HepG2 (cell line): Measurements from ENCODE around the gene TSKU. TPM values are rescaled to one million over a fixed set of nuclear protein-coding genes. Genes with fewer than 3 reads are reported as not detected.

Source experiments
- AGO1 ChIP-seq: fragments of 200-400 bp; formaldehyde crosslinking; IDR thresholded peaks from 2 replicates; pipeline ENCODE4 v1.6.1; 2017; ENCODE audit warnings: mild to moderate bottlenecking, low read depth, low read length, moderate library complexity; ENCODE audit not compliant: poor library complexity, severe bottlenecking
- BRD4 ChIP-seq: sonication (generic); formaldehyde crosslinking; IDR thresholded peaks from 2 replicates; pipeline ENCODE4 v1.4.0; 2020; ENCODE audit warnings: missing genetic modification reagents
- CBFB ChIP-seq: sonication (generic); formaldehyde crosslinking; IDR thresholded peaks from 2 replicates; pipeline ENCODE4 v1.4.0; 2020; ENCODE audit warnings: missing genetic modification reagents
- DNMT1 ChIP-seq: sonication (generic); formaldehyde crosslinking; IDR thresholded peaks from 2 replicates; pipeline ENCODE4 v1.5.1; 2020; ENCODE audit warnings: mild to moderate bottlenecking, missing genetic modification reagents
- EEA1 ChIP-seq: sonication (generic); formaldehyde crosslinking; IDR thresholded peaks from 2 replicates; pipeline ENCODE4 v1.5.1; 2020; ENCODE audit warnings: mild to moderate bottlenecking, missing genetic modification reagents, borderline replicate concordance
- GATAD1 ChIP-seq: IDR thresholded peaks from 2 replicates; pipeline ENCODE4 v1.6.1; 2016; ENCODE audit warnings: missing genetic modification reagents, missing compliant biosample characterization
- HNRNPUL1 ChIP-seq: fragments of 200-400 bp; formaldehyde crosslinking; IDR thresholded peaks from 2 replicates; pipeline ENCODE4 v1.6.1; 2017; ENCODE audit warnings: low read depth, mild to moderate bottlenecking, low read length, moderate library complexity
- HOXA3 ChIP-seq: sonication (generic); formaldehyde crosslinking; IDR thresholded peaks from 2 replicates; pipeline ENCODE4 v1.5.0; 2020; ENCODE audit warnings: missing genetic modification reagents
- MEIS2 ChIP-seq: sonication (generic); formaldehyde crosslinking; IDR thresholded peaks from 2 replicates; pipeline ENCODE4 v1.9.0; 2021; ENCODE audit warnings: mild to moderate bottlenecking, missing genetic modification reagents
- NFIC ChIP-seq: IDR thresholded peaks from 2 replicates; pipeline ENCODE4 v1.6.1; 2012; ENCODE audit warnings: mild to moderate bottlenecking, low read length, inconsistent platforms
- POGZ ChIP-seq: sonication (generic); formaldehyde crosslinking; IDR thresholded peaks from 2 replicates; pipeline ENCODE4 v1.4.0; 2020; ENCODE audit warnings: mild to moderate bottlenecking, missing genetic modification reagents
- POLR2A ChIP-seq, 2 experiments: IDR thresholded peaks; 2 replicates each; pipeline ENCODE4 v1.6.1; 2011; ENCODE audit warnings: low read depth in 2 of 2, low read length in 2 of 2, mild to moderate bottlenecking in 1 of 2, moderate library complexity in 1 of 2; ENCODE audit not compliant: insufficient read depth in 1 of 2
- SIX1 ChIP-seq: sonication (generic); formaldehyde crosslinking; IDR thresholded peaks from 2 replicates; pipeline ENCODE4 v1.4.0; 2020; ENCODE audit warnings: missing genetic modification reagents, borderline replicate concordance
- SMYD3 ChIP-seq: sonication (generic); formaldehyde crosslinking; IDR thresholded peaks from 2 replicates; pipeline ENCODE4 v1.8.1; 2023; ENCODE audit warnings: mild to moderate bottlenecking, missing genetic modification reagents
- TAF1 ChIP-seq: sonication (generic); formaldehyde crosslinking; IDR thresholded peaks from 2 replicates; pipeline ENCODE4 v1.4.0; 2020; ENCODE audit warnings: missing genetic modification reagents
- ZC3H13 ChIP-seq: sonication (generic); formaldehyde crosslinking; IDR thresholded peaks from 2 replicates; pipeline ENCODE4 v1.8.1; 2023; ENCODE audit warnings: mild to moderate bottlenecking, missing genetic modification reagents, moderate library complexity
- ZMAT3 ChIP-seq: sonication (generic); formaldehyde crosslinking; conservative IDR thresholded peaks from 2 replicates; pipeline ENCODE4 v1.7.0; 2021; ENCODE audit warnings: missing genetic modification reagents
- ZNF101 ChIP-seq: sonication (generic); formaldehyde crosslinking; IDR thresholded peaks from 2 replicates; pipeline ENCODE4 v1.4.0; 2020; ENCODE audit warnings: mild to moderate bottlenecking, low read depth, missing genetic modification reagents, borderline replicate concordance
- ZNF253 ChIP-seq: sonication (generic); formaldehyde crosslinking; IDR thresholded peaks from 2 replicates; pipeline ENCODE4 v1.8.0; 2022; ENCODE audit warnings: mild to moderate bottlenecking, missing genetic modification reagents, borderline replicate concordance
- ZNF740 ChIP-seq: sonication (generic); formaldehyde crosslinking; IDR thresholded peaks from 2 replicates; pipeline ENCODE4 v1.4.0; 2020; ENCODE audit warnings: missing genetic modification reagents
- ZNF747 ChIP-seq: sonication (generic); formaldehyde crosslinking; IDR thresholded peaks from 2 replicates; pipeline ENCODE4 v1.8.1; 2023; ENCODE audit warnings: missing genetic modification reagents, mild to moderate bottlenecking, borderline replicate concordance
- polyA plus RNA-seq, 8 experiments: library from polyadenylated mRNA; depleted of rRNA in 3 of 8; stranded (reverse) in 7 of 8; unstranded in 1 of 8; fragments of >200 nt; fragmentation: Illumina TruSeq in 4 of 8; extraction: Trizol in 4 of 8; gene quantifications; 2 replicates each; pipeline versions ENCODE4 v1.2.1 to v1.2.3, GENCODE V29; 2011 to 2016; ENCODE audit warnings: low read depth in 4 of 8, missing spikeins in 1 of 8, mixed read lengths in 1 of 8; ENCODE audit not compliant: insufficient read depth in 1 of 8
- total RNA-seq, 5 experiments: library from RNA; depleted of rRNA; stranded (reverse); fragments of >200 nt; fragmentation: Illumina TruSeq; extraction: Trizol; gene quantifications; 2 replicates each; pipeline ENCODE4 v1.2.3, GENCODE V29; 2016; ENCODE audit warnings: low read depth in 1 of 5
- TF ChIP-seq, protein P1 (sequence below): sonication (generic); formaldehyde crosslinking; IDR thresholded peaks from 2 replicates; pipeline ENCODE4 v1.4.0; 2020; ENCODE audit warnings: missing genetic modification reagents
- TF ChIP-seq, protein P2 (sequence below): sonication (generic); formaldehyde crosslinking; IDR thresholded peaks from 2 replicates; pipeline ENCODE4 v1.4.0; 2020; ENCODE audit warnings: missing genetic modification reagents
- TF ChIP-seq, protein P3 (sequence below): sonication (generic); formaldehyde crosslinking; IDR thresholded peaks from 2 replicates; pipeline ENCODE4 v1.5.0; 2020; ENCODE audit warnings: missing genetic modification reagents, mild to moderate bottlenecking, borderline replicate concordance

TSKU gene
- total and polyA plus RNA-seq, 2 of the 13 experiments (the other 11 are each of a cell fraction or from before 2014, with no cell fraction given): 20.3 to 21.4 TPM

- TF ChIP-seq EEA1 (CRISPR knock-in tag) (no peak), SMYD3 (CRISPR knock-in tag) (no peak), AGO1 (no peak), CBFB (no peak), ZNF740 (no peak), ZNF101 (CRISPR knock-in tag) (no peak), BRD4 (CRISPR knock-in tag) (0 out of 2 replicates have a peak, but pooled peaks have one; percentile 65), DNMT1 (CRISPR knock-in tag) (no peak; the same call in 1 of the 2 replicates), ZNF747 (CRISPR knock-in tag) (no peak), HNRNPUL1 (no peak), GATAD1 (no peak), NFIC (no peak), SIX1 (CRISPR knock-in tag) (no peak), ZNF253 (CRISPR knock-in tag) (no peak), POGZ (CRISPR knock-in tag) (no peak), ZC3H13 (CRISPR knock-in tag) (no peak), POLR2A (IDR thresholded peaks at IDR 0.05; ENCODE audit: insufficient read depth in 1 of 2, low read depth in 2 of 2, low read length in 2 of 2) (peak; percentile 42 to 60; a peak in 3 of 4 replicates), HOXA3 (peak; percentile 74), ZMAT3 (CRISPR knock-in tag) (no peak), MEIS2 (CRISPR knock-in tag) (no peak), TAF1 (peak; percentile 35; the same call in 1 of the 2 replicates)
- TF ChIP-seq, protein P1, sequence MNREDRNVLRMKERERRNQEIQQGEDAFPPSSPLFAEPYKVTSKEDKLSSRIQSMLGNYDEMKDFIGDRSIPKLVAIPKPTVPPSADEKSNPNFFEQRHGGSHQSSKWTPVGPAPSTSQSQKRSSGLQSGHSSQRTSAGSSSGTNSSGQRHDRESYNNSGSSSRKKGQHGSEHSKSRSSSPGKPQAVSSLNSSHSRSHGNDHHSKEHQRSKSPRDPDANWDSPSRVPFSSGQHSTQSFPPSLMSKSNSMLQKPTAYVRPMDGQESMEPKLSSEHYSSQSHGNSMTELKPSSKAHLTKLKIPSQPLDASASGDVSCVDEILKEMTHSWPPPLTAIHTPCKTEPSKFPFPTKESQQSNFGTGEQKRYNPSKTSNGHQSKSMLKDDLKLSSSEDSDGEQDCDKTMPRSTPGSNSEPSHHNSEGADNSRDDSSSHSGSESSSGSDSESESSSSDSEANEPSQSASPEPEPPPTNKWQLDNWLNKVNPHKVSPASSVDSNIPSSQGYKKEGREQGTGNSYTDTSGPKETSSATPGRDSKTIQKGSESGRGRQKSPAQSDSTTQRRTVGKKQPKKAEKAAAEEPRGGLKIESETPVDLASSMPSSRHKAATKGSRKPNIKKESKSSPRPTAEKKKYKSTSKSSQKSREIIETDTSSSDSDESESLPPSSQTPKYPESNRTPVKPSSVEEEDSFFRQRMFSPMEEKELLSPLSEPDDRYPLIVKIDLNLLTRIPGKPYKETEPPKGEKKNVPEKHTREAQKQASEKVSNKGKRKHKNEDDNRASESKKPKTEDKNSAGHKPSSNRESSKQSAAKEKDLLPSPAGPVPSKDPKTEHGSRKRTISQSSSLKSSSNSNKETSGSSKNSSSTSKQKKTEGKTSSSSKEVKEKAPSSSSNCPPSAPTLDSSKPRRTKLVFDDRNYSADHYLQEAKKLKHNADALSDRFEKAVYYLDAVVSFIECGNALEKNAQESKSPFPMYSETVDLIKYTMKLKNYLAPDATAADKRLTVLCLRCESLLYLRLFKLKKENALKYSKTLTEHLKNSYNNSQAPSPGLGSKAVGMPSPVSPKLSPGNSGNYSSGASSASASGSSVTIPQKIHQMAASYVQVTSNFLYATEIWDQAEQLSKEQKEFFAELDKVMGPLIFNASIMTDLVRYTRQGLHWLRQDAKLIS (CRISPR knock-in tag): no peak
- TF ChIP-seq, protein P2, sequence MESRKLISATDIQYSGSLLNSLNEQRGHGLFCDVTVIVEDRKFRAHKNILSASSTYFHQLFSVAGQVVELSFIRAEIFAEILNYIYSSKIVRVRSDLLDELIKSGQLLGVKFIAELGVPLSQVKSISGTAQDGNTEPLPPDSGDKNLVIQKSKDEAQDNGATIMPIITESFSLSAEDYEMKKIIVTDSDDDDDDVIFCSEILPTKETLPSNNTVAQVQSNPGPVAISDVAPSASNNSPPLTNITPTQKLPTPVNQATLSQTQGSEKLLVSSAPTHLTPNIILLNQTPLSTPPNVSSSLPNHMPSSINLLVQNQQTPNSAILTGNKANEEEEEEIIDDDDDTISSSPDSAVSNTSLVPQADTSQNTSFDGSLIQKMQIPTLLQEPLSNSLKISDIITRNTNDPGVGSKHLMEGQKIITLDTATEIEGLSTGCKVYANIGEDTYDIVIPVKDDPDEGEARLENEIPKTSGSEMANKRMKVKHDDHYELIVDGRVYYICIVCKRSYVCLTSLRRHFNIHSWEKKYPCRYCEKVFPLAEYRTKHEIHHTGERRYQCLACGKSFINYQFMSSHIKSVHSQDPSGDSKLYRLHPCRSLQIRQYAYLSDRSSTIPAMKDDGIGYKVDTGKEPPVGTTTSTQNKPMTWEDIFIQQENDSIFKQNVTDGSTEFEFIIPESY (CRISPR knock-in tag): peak; percentile 11; the same call in 1 of the 2 replicates
- TF ChIP-seq, protein P3, sequence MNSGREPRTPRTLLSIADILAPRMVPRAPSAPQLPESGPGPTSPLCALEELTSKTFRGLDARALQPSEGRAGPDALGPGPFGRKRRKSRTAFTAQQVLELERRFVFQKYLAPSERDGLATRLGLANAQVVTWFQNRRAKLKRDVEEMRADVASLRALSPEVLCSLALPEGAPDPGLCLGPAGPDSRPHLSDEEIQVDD (CRISPR knock-in tag): no peak
Observed at GRCh38 chr11:76769645-76770586, 13.2 kb upstream of the TSKU start (continued).
